ENCODE data around the gene HMGN5. TPM values are rescaled to one million over a fixed set of nuclear protein-coding genes. Genes with fewer than 3 reads are reported as not detected.

Gene HMGN5, protein sequence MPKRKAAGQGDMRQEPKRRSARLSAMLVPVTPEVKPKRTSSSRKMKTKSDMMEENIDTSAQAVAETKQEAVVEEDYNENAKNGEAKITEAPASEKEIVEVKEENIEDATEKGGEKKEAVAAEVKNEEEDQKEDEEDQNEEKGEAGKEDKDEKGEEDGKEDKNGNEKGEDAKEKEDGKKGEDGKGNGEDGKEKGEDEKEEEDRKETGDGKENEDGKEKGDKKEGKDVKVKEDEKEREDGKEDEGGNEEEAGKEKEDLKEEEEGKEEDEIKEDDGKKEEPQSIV
- 10 to 100 TPM; 21.1 to 43.5 (median 24.6) TPM for polyA plus RNA-seq (ENCODE audit: insufficient read depth in 1 of 5, insufficient read length in 5 of 5, low replicate concordance in 1 of 5)
- long read RNA-seq, donor 1, transcript HMGN5-203 (6 exons, 578 nt): major isoform, 22 of 414 reads
- long read RNA-seq, donor 1, partial matches to known transcripts: 384 of 414 reads
- long read RNA-seq, donor 1, other reads (novel, unspliced or antisense): 5 of 414 reads
- long read RNA-seq, donor 2, transcript HMGN5-203 (6 exons, 578 nt): major isoform, 12 of 464 reads
- long read RNA-seq, donor 2, partial matches to known transcripts: 449 of 464 reads
- long read RNA-seq, donor 2, other reads (novel, unspliced or antisense): 0 of 464 reads
- long read RNA-seq, donor 3, transcript HMGN5-203 (6 exons, 578 nt): major isoform, 24 of 1,031 reads
- long read RNA-seq, donor 3, partial matches to known transcripts: 1,002 of 1,031 reads
- long read RNA-seq, donor 3, other reads (novel, unspliced or antisense): 0 of 1,031 reads
- long read RNA-seq, donor 4, transcript HMGN5-203 (6 exons, 578 nt): major isoform, 16 of 606 reads
- long read RNA-seq, donor 4, partial matches to known transcripts: 586 of 606 reads
- long read RNA-seq, donor 4, other reads (novel, unspliced or antisense): 0 of 606 reads
- long read RNA-seq, donor 5, transcript HMGN5-203 (6 exons, 578 nt): major isoform, 25 of 420 reads
- long read RNA-seq, donor 5, partial matches to known transcripts: 390 of 420 reads
- long read RNA-seq, donor 5, other reads (novel, unspliced or antisense): 0 of 420 reads
- long read RNA-seq, donor 6, transcript HMGN5-203 (6 exons, 578 nt): major isoform, 21 of 723 reads
- long read RNA-seq, donor 6, partial matches to known transcripts: 694 of 723 reads
- long read RNA-seq, donor 6, other reads (novel, unspliced or antisense): 0 of 723 reads
- long read RNA-seq, donor 7, transcript HMGN5-203 (6 exons, 578 nt): major isoform, 13 of 354 reads
- long read RNA-seq, donor 7, partial matches to known transcripts: 339 of 354 reads
- long read RNA-seq, donor 7, other reads (novel, unspliced or antisense): 0 of 354 reads
- long read RNA-seq, donor 8, partial matches to known transcripts: 408 of 412 reads
- long read RNA-seq, donor 8, other reads (novel, unspliced or antisense): 0 of 412 reads

GRCh38 chrX:81201671-81202455 lies at the start of gene HMGN5, which contains the start of gene SH3BGRL:
Gene HMGN5 (minus strand): TSS chrX:81201913. CDS start chrX:81121549, 80,364 bp downstream.
Gene SH3BGRL (plus strand): TSS chrX:81202102. CDS start chrX:81202201, 99 bp downstream.
- DNase-seq: peak; percentile 86 to 90

GRCh38 chrX:81241753-81242152 lies 40.0 kb upstream of the HMGN5 start:
- DNase-seq: no peak

- DNase-seq: no peak
Measured at GRCh38 chrX:81240701-81241331, 39.1 kb upstream of the HMGN5 start.

DNA sequence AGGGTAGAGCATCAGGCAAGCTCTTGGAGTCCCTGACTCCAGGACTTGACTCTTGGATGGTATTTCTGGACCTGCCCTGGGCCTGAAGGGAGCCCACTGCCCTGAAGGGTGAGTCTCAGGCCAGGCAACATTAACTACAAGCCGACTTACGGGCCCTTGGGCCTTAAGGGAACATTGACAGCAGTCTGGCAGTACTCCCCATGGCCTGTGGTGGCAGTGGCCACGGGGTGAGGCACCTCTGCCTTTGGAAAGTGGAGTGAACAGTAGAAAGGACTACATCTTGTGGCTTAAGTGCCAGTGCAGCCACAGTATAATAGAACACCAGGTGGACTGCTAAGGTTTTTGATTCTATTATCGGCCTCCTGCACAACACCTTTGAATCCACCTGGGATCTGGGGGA lies 36.5 kb upstream of the HMGN5 start:
- no peak for DNase-seq

GRCh38 chrX:81237516-81237915 lies 35.8 kb upstream of the HMGN5 start:
- no peak for DNase-seq

DNA sequence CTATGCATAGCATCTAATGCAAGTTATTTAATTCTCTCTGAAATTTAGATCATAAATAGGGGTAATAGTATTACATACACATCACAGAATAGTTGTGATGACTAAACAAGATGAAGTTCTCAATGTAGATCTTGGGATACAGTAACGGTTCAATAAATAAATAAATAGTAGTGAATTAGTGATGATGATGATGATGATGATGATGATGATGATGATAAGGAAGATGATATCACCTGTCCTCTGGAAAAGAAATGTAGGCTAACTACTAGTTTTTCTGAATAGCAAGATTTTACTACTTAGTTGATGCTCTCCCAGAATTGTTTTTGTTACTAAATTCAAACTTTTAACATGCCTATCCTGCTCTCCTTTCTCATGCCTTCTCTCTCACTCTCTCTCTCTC lies 30.5 kb upstream of the HMGN5 start:
- no peak for DNase-seq

GRCh38 chrX:81231476-81231875 lies 29.8 kb upstream of the HMGN5 start:
- DNase-seq: no peak

- DNase-seq: no peak
Measured at GRCh38 chrX:81229901-81230300, 28.2 kb upstream of the HMGN5 start.

- no peak for DNase-seq
Measured at GRCh38 chrX:81229229-81229628, 27.5 kb upstream of the HMGN5 start.

DNA sequence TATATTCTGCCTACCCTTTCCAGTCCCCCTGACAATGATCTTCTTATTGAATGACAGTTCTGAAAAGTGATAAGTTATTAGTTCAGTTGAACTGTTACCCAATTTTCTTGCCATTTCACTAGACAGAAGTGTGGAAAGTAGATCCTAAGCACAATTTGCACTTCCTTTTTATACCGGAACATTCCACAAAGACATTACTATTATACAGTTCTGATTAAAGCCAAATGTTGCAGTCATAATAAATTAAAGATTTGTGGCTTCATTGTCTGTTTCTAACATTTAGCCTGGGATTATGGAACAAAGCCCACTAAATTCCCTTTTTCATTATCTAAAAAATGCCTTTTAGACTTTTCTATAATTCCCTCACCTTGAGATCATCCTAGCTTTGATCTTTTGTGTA lies 14.0 kb upstream of the HMGN5 start:
- no peak for DNase-seq

- DNase-seq: no peak
Measured at GRCh38 chrX:81208916-81209315, 7.2 kb upstream of the HMGN5 start.

GRCh38 chrX:81206476-81206875 lies 4.8 kb upstream of the HMGN5 start:
- no peak for DNase-seq

DNA sequence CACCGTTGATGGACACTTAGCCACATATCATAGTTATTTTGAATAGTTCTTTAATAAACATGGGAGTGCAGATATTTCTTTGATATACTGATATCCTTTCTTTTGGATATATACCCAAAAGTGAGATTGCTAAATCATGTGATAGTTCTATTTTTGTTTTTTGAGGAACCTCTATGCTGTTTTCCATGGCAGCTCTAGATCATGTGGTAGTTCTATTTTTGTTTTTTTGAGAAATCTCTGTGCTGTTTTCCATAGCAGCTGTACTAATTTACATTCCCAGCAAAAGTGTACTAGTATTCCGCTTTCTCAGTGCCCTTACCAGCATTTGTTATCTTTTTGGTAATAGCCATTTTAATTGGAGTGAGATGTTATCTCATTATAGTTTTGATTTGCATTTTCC lies 3.8 kb upstream of the HMGN5 start:
- DNase-seq: no peak

GRCh38 chrX:81202943-81203342 lies 1.2 kb upstream of the HMGN5 start:
- no peak for DNase-seq

GRCh38 chrX:81202456-81202819 lies 725 bp upstream of the HMGN5 start:
- peak; percentile 35 to 45 for DNase-seq

GRCh38 chrX:81201071-81201470 lies 642 bp downstream of the HMGN5 start:
- peak in 1 of 2 donors; percentile 17 for DNase-seq

GRCh38 chrX:81195712-81196111 lies 6.0 kb downstream of the HMGN5 start:
- DNase-seq: no peak

- no peak for DNase-seq
Measured at GRCh38 chrX:81195259-81195658, 6.5 kb downstream of the HMGN5 start.

GRCh38 chrX:81174286-81174685 lies 27.4 kb downstream of the HMGN5 start:
- peak; percentile 2 to 6 for DNase-seq

DNA sequence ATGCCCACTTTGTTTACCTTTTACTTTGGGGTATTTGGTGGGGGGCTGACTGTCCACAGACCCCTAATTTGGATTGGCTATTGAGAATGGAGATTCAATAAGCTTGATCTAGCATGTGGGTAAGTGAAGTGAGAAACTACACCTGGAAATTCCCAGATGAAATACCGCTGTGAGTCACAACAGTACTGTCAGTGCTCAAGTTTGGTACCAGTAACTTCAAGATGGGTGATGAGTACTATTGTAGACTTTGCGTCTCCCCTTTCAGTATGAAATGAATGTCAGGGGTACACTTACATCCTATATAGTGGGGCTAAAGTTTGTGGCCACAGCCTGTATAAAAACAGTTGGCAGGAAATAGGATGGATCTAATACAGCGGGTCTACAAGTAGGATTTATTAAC lies 33.3 kb downstream of the HMGN5 start:
- no peak for DNase-seq
